C4-2B (cell line): ENCODE results near the gene CCDC191.

Experiments
- CTCF ChIP-seq: fragments of 450-650 bp; conservative IDR thresholded peaks from 2 replicates; pipeline ENCODE4 v1.5.1; 2017; ENCODE audit warnings: mild to moderate bottlenecking
- ZFX ChIP-seq: fragments of 450-650 bp; IDR thresholded peaks from 2 replicates; pipeline ENCODE4 v1.6.1; 2017

DNA sequence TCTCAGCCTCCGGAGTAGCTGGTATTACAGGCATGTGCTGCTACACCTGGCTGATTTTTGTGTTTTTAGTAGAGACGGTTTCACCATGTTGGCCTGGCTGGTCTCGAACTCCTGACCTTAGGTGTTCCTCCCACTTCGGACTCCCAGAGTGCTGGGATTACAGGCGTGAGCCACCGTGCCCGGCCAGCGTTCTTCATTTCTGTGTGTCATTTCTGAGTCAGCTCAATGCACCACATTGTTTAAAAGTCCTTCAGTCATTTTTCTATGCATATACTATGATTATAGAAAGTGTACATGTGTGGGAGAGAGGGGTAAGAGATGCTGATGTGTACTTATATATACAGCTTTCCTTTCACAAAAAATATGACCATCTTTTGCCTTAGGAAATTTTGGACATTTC, 2.3 kb upstream of the CCDC191 start:
- TF ChIP-seq CTCF (no peak), ZFX (no peak)
